GM13976 (cell line): ENCODE data around the gene POLR1C.

Source experiments
- DNase-seq: peaks from one replicate; pipeline ENCODE4 v3.0.0; 2012; ENCODE audit warnings: low spot score
- in situ Hi-C: fragments of 300-500 bp; cut with MboI; formaldehyde crosslinking; loops from one replicate; pipeline ENCODE4 v1.12.0; 2022; ENCODE audit warnings: low sequenced_read_pairs, mixed read lengths, inconsistent platforms; ENCODE audit not compliant: unreplicated experiment
- TF ChIP-seq, protein P1 (sequence below): IDR thresholded peaks from 2 replicates; pipeline ENCODE4 v1.5.1; 2012; ENCODE audit warnings: borderline replicate concordance, mild to moderate bottlenecking; ENCODE audit not compliant: insufficient read depth; ENCODE audit errors: extremely low read depth, missing control alignments, control extremely low read depth

The POLR1C gene

DNA sequence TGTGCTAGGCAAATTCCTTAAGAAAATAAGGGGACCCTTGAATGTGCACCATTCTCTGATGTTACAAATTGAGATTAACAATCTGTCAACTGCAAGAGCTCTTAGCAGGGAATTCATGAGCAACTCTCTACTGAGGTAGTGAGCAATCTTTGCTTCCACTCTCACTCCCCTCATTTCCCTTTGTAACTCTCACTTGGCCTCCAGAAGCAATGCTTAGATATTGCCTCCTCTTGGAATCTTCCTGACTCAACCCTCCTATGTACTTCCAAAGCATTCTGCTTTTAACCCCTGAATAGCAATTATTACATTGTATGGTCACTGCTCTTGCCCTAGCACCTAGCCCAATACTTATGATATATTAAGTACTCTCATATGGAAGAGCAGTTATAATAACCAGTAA, 42.4 kb downstream of the POLR1C start:
- DNase-seq: no peak
- TF ChIP-seq, protein P1, sequence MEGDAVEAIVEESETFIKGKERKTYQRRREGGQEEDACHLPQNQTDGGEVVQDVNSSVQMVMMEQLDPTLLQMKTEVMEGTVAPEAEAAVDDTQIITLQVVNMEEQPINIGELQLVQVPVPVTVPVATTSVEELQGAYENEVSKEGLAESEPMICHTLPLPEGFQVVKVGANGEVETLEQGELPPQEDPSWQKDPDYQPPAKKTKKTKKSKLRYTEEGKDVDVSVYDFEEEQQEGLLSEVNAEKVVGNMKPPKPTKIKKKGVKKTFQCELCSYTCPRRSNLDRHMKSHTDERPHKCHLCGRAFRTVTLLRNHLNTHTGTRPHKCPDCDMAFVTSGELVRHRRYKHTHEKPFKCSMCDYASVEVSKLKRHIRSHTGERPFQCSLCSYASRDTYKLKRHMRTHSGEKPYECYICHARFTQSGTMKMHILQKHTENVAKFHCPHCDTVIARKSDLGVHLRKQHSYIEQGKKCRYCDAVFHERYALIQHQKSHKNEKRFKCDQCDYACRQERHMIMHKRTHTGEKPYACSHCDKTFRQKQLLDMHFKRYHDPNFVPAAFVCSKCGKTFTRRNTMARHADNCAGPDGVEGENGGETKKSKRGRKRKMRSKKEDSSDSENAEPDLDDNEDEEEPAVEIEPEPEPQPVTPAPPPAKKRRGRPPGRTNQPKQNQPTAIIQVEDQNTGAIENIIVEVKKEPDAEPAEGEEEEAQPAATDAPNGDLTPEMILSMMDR: no peak
- in situ Hi-C loops: no loop called here

DNA sequence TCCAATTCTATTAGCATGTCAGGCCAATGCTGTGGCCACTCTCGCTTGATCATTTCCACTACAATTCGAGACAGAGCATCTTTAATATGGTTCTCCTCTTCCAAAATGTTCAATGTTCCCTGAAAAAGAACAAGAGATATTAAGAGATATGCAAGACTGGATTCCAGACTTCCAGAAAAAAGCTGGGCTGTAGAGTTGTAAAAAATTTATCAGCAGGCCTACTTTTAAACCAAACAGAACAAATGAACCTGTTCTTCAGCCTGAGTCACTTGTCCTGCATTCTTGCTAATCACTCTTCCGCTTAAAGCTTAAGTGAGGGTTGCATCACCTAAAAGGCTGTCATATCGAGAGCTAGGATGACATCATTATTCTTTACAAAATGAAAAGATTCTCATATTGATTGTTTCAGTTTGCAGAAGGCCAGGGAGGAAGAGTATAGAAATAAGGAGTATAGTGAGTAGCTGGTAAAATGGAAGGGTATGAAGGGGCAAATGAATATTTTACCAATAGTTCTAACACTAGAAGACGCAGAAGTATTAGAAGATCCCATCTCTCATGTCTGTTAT, 54.1 kb downstream of the POLR1C start:
- TF ChIP-seq, protein P1: no peak
- in situ Hi-C loops: no loop called here
- DNase-seq: peak; percentile 64
